HK-2 (cell line): ENCODE data around the gene BOK.

Experiments used
- DNase-seq: peaks from one replicate; pipeline ENCODE4 v3.0.0-alpha.2; 2018; ENCODE audit not compliant: unreplicated experiment

The BOK gene

GRCh38 chr2:241538838-241539615, 19.5 kb upstream of the BOK start:
- no peak for DNase-seq

GRCh38 chr2:241539616-241540374, 18.8 kb upstream of the BOK start:
- DNase-seq, result no peak

GRCh38 chr2:241540401-241540770, 18.2 kb upstream of the BOK start:
- peak; percentile 75 for DNase-seq

GRCh38 chr2:241540771-241541561, 17.6 kb upstream of the BOK start:
- no peak for DNase-seq

GRCh38 chr2:241541564-241542277, 16.8 kb upstream of the BOK start:
- DNase-seq, result no peak

GRCh38 chr2:241542278-241542605, 16.3 kb upstream of the BOK start:
- no peak for DNase-seq

GRCh38 chr2:241545106-241545505, 13.4 kb upstream of the BOK start:
- no peak for DNase-seq

- DNase-seq, result no peak
Measured at GRCh38 chr2:241545523-241546473, 12.7 kb upstream of the BOK start.

GRCh38 chr2:241546771-241547498, 11.6 kb upstream of the BOK start:
- DNase-seq, result peak; percentile 90

- DNase-seq, result no peak
Measured at GRCh38 chr2:241547781-241548450, 10.6 kb upstream of the BOK start.

- no peak for DNase-seq
Measured at GRCh38 chr2:241548451-241548835, 10.1 kb upstream of the BOK start.

GRCh38 chr2:241550616-241551580, 7.6 kb upstream of the BOK start:
- no peak for DNase-seq

- no peak for DNase-seq
Measured at GRCh38 chr2:241551599-241551997, 6.9 kb upstream of the BOK start.

GRCh38 chr2:241551998-241552737, 6.4 kb upstream of the BOK start:
- no peak for DNase-seq

- no peak for DNase-seq
Measured at GRCh38 chr2:241553512-241553830, 5.1 kb upstream of the BOK start.

GRCh38 chr2:241553981-241554380, 4.6 kb upstream of the BOK start:
- DNase-seq, result no peak

GRCh38 chr2:241554610-241555322, 3.8 kb upstream of the BOK start:
- DNase-seq, result no peak
